ENCODE data around the gene CAVIN3. TPM values are rescaled to one million over a fixed set of nuclear protein-coding genes. Genes with fewer than 3 reads are reported as not detected.

The CAVIN3 gene
- total RNA-seq, 1 donor from 2014 or later: 36.3 TPM

GRCh38 chr11:6323291-6323905 lies 3.1 kb upstream of the CAVIN3 start:
- no peaks in the 10 kb centered on the region for H3K9me3 ChIP-seq
- H3K4me1 ChIP-seq: peaks cover 36% of the 10 kb centered on the region
- no peak for ATAC-seq
- no peaks in the 10 kb centered on the region for H3K27me3 ChIP-seq (ENCODE audit: low read depth)
- no peak for TF ChIP-seq CTCF (IDR thresholded peaks at IDR 0.05)
- DNase-seq: no peak
- no peak overlapping the region for H3K4me3 ChIP-seq
- no peak overlapping the region for H3K27ac ChIP-seq
- no peaks in the 10 kb centered on the region for H3K36me3 ChIP-seq
- intact Hi-C loops (cut with DNase I): no loop called here

GRCh38 chr11:6321961-6322362 lies 1.7 kb upstream of the CAVIN3 start:
- DNase-seq: no peak
- no peaks in the 10 kb centered on the region for H3K36me3 ChIP-seq
- ATAC-seq: no peak
- TF ChIP-seq CTCF (IDR thresholded peaks at IDR 0.05): no peak
- H3K27me3 ChIP-seq (ENCODE audit: low read depth): no peaks in the 10 kb centered on the region
- H3K4me3 ChIP-seq: no peak overlapping the region
- no peaks in the 10 kb centered on the region for H3K9me3 ChIP-seq
- H3K4me1 ChIP-seq: peaks cover 48% of the 10 kb centered on the region
- H3K27ac ChIP-seq: peak overlapping the region; percentile 99
- intact Hi-C loops (cut with DNase I): no loop called here

- H3K4me1 ChIP-seq: peaks cover 44% of the 10 kb centered on the region
- no peak for ATAC-seq
- peak overlapping the region; percentile 99 for H3K27ac ChIP-seq
- no peak for DNase-seq
- H3K4me3 ChIP-seq: peak overlapping the region; percentile 76
- intact Hi-C loops (cut with DNase I): no loop called here
- no peak for TF ChIP-seq CTCF (IDR thresholded peaks at IDR 0.05)
- H3K9me3 ChIP-seq: no peaks in the 10 kb centered on the region
- no peaks in the 10 kb centered on the region for H3K36me3 ChIP-seq
- H3K27me3 ChIP-seq (ENCODE audit: low read depth): no peaks in the 10 kb centered on the region
Measured at GRCh38 chr11:6321356-6321755, 1.1 kb upstream of the CAVIN3 start.

- Histone ChIP-seq H3K36me3 (no peaks in the 10 kb centered on the region), H3K4me1 (peaks cover 51% of the 10 kb centered on the region), H3K27ac (peak overlapping the region; percentile 99), H3K9me3 (no peaks in the 10 kb centered on the region), H3K27me3 (ENCODE audit: low read depth) (no peaks in the 10 kb centered on the region), H3K4me3 (peak overlapping the region; percentile 76)
- DNase-seq: peak; percentile 95
- intact Hi-C loops (cut with DNase I): no loop called here
- peak; percentile 97 for ATAC-seq
- TF ChIP-seq CTCF (IDR thresholded peaks at IDR 0.05): peak; percentile 9
Measured at GRCh38 chr11:6319704-6320410, 444 bp downstream of the CAVIN3 start.

GRCh38 chr11:6319001-6319703 lies 1.1 kb downstream of the CAVIN3 start:
- peak; percentile 67 to 71 for ATAC-seq
- H3K27me3 ChIP-seq (ENCODE audit: low read depth): no peaks in the 10 kb centered on the region
- H3K4me3 ChIP-seq: peak overlapping the region; percentile 76
- H3K27ac ChIP-seq: peak overlapping the region; percentile 99
- DNase-seq: peak; percentile 65
- intact Hi-C loops (cut with DNase I): no loop called here
- TF ChIP-seq CTCF (IDR thresholded peaks at IDR 0.05): no peak
- H3K36me3 ChIP-seq: no peaks in the 10 kb centered on the region
- peaks cover 51% of the 10 kb centered on the region for H3K4me1 ChIP-seq
- H3K9me3 ChIP-seq: no peaks in the 10 kb centered on the region

Measured in lower lobe of right lung (tissue), 2 donors.